Uterus (tissue), 2 donors: ENCODE results near the gene IL3.

Experiments used
- POLR2A ChIP-seq, 2 donors: fragments of 450-650 bp; IDR thresholded peaks; one replicate each; pipeline ENCODE4 v1.6.1; 2016; ENCODE audit warnings: antibody characterized with exemption in 2 of 2, mild to moderate bottlenecking in 1 of 2, moderate library complexity in 1 of 2
- TF ChIP-seq, protein P1 (sequence below), 4 experiments: fragments of 200-600 bp in 2 of 4; fragments of 450-650 bp in 2 of 4; sonication (generic) in 2 of 4; IDR thresholded peaks; one replicate each; pipeline ENCODE4 v1.5.1; 2016 to 2019; ENCODE audit warnings: antibody characterized with exemption in 4 of 4, mild to moderate bottlenecking in 2 of 4, moderate library complexity in 1 of 4

DNA sequence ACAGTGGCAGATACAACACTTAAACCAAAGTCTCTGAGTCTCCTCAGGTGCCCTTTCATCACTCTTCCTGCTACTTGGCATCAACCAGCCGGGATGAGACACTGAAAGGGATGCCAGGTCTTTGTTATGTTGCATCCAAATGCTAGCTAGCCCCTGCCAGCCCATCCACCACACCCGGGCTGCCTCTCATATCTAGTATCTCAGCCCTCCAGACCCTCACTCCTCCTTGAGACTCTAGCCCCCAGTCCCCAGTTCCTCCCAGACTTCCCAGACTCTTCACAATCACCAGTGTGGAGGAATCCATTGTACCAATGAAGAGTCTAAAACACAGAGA is 34.6 kb downstream of the IL3 start:
- TF ChIP-seq, protein P1, sequence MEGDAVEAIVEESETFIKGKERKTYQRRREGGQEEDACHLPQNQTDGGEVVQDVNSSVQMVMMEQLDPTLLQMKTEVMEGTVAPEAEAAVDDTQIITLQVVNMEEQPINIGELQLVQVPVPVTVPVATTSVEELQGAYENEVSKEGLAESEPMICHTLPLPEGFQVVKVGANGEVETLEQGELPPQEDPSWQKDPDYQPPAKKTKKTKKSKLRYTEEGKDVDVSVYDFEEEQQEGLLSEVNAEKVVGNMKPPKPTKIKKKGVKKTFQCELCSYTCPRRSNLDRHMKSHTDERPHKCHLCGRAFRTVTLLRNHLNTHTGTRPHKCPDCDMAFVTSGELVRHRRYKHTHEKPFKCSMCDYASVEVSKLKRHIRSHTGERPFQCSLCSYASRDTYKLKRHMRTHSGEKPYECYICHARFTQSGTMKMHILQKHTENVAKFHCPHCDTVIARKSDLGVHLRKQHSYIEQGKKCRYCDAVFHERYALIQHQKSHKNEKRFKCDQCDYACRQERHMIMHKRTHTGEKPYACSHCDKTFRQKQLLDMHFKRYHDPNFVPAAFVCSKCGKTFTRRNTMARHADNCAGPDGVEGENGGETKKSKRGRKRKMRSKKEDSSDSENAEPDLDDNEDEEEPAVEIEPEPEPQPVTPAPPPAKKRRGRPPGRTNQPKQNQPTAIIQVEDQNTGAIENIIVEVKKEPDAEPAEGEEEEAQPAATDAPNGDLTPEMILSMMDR (IDR thresholded peaks at IDR 0.05) = no peak
- TF ChIP-seq POLR2A (IDR thresholded peaks at IDR 0.05) = no peak
